NCI-H2227 (cell line): ENCODE measurements around the gene RPUSD4.
A peak's percentile ranks its signal among the peaks of the same experiment; 100 is the strongest.

Experiments
- DNase-seq: peaks from one replicate; lab custom pipeline; 2025; ENCODE audit not compliant: unreplicated experiment; lab: John Stamatoyannopoulos, UW

RPUSD4 gene

DNA sequence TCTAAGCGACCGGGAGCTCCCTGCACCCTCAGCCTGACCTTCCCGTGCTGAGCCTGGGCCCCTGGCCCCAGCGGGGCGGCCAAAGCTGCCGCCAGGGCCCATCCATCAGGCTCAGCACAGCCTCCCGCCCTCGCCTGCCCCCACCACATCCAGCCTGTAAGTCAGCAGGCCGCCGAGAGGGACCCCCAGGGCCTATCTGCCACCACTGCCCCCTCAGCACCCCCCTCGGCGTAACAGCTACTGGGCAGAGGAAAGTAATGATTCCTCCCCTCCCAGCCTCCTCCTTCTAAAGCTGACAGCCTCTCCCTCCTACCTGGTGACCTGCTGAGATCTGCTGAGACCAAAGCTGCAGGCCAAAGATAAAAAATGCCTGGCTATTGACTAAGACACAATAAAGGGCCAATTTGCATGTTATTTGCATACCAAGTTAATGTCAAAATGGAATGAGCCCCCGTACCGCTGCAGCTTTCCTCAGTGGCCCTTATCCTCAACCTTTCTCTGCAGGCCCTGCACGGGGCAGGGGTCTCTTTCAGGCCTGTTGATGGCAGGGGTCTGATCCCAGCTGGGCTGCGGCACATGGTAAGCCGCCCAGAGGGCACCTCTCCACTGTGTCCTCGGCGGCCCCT is 51.6 kb downstream of the RPUSD4 start:
- no peak for DNase-seq

GRCh38 chr11:126158054-126158791 is 53.2 kb downstream of the RPUSD4 start:
- no peak for DNase-seq

- DNase-seq = no peak
These were observed 54.0 kb downstream of the RPUSD4 start for GRCh38 chr11:126157326-126158030.

DNA sequence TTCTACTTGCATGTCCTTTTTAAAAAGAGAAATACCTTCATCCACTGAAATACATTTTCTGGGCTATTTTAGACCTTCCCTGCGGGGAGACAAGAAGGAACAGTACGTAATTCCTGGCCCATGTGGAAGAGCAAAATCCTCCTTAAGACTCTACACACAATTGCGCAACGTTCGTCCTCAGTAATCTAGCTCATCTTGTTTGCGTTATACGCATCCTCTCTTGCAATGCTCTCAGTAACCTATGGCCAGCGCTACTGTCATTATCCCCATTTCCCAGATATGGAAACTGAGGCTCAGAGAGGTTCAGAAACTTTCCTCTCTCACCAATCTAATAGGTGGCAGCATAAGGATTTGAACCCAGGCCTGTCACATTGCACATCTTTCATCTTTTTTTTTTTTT is 54.6 kb downstream of the RPUSD4 start:
- no peak for DNase-seq

GRCh38 chr11:126155402-126156187 is 55.9 kb downstream of the RPUSD4 start:
- DNase-seq = no peak

DNA sequence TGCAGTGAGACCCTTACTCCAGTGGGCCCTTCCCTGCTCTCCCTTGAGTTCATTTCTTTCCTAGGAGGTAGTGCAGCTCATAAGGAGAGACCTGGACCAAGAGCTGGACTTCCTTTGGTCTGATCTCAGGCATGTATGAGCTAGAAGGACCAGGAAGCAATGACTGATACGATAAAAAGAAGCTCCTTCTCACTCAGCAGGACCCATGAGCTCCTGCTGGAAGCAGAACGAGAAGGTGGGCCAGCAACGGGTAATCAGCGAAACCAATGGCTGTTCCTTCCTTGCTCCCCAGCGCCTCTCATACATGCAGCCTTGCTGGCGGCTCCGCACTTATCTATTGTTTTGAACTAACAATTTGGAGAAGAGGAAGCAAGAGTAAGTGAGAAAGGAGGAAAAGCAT is 56.8 kb downstream of the RPUSD4 start:
- no peak for DNase-seq

DNA sequence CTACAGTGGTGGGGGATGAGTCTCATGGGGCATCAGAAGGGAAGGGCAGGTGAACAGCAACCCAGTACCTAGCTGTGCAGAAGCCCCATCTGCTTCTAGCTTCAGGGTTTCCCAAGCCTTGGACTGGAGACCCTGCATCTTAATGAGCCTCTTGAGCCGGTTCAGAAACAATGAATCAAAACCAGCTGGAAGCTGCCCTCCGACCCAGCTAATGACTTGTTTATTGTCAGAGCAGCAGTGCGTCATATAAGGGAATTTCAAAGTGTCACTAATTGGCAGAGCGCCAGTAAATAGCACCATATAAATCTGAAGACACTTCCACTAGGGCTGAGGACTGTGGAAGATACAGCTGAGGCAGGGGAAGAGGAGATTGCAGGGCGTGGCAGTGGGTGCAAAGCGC is 57.5 kb downstream of the RPUSD4 start:
- peak; percentile 12 for DNase-seq

GRCh38 chr11:126153006-126153405 is 58.4 kb downstream of the RPUSD4 start:
- no peak for DNase-seq

- DNase-seq = no peak
These were observed 58.9 kb downstream of the RPUSD4 start for GRCh38 chr11:126152586-126152985.

DNA sequence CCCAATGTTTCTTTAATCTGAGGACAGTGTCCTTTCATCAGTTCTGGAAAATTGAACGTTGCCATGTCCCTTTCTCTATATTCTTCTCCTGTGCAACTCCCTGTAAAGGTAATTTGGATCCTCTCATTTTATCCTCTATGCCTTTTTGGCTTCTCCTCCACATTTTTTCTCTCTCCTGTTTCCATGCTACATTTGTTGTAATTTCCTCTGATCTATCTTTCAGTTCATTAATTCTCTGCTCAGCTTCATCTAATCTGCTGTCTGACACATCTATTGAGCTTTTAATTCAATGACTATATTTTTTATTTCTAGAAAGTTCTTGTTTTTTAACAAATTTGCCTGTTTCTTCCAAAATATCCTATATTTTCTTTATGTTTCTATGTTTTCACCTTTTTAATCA is 59.3 kb downstream of the RPUSD4 start:
- DNase-seq = no peak
